T-helper 1 cell treated with Interleukin-12 subunit alpha and Interleukin-12 subunit beta and Interleukin-4 antibody, amounts not matched to agents 30 μg/mL and 1 μg/mL, for 36 hours (primary cell): ENCODE results near the gene CD79A.
A peak's percentile ranks its signal among the peaks of the same experiment; 100 is the strongest.

Source experiments
- H3K27ac Mint-ChIP-seq: one replicate; pipeline ENCODE4 v1.8.0; 2021; ENCODE audit warnings: mild to moderate bottlenecking, mixed read lengths
- H3K27me3 Mint-ChIP-seq: one replicate; pipeline ENCODE4 v1.8.0; 2021; ENCODE audit warnings: low read depth, mixed read lengths
- H3K36me3 Mint-ChIP-seq: one replicate; pipeline ENCODE4 v1.8.0; 2021; ENCODE audit warnings: low read depth, mixed read lengths
- H3K4me1 Mint-ChIP-seq: one replicate; pipeline ENCODE4 v1.8.0; 2021; ENCODE audit warnings: low read depth, mixed read lengths
- H3K4me3 Mint-ChIP-seq: one replicate; pipeline ENCODE4 v1.8.0; 2021; ENCODE audit warnings: mild to moderate bottlenecking, moderate library complexity, mixed read lengths
- H3K9me3 Mint-ChIP-seq: one replicate; pipeline ENCODE4 v1.8.0; 2021; ENCODE audit warnings: mixed read lengths

CD79A gene

GRCh38 chr19:41876847-41877832 is at the start of gene CD79A:
Gene CD79A, plus strand, starts transcription at chr19:41877279. Its CDS starts 26 bp downstream, at chr19:41877305.
- no peaks in the 10 kb centered on the region for H3K9me3 Mint-ChIP-seq
- no peaks in the 10 kb centered on the region for H3K27me3 Mint-ChIP-seq
- H3K36me3 Mint-ChIP-seq: peaks cover 9% of the 10 kb centered on the region
- H3K4me1 Mint-ChIP-seq: peaks cover 49% of the 10 kb centered on the region
- no peak within 1 kb of the TSS for H3K4me3 Mint-ChIP-seq
- H3K27ac Mint-ChIP-seq: peak within 1 kb of the TSS; percentile 70

DNA sequence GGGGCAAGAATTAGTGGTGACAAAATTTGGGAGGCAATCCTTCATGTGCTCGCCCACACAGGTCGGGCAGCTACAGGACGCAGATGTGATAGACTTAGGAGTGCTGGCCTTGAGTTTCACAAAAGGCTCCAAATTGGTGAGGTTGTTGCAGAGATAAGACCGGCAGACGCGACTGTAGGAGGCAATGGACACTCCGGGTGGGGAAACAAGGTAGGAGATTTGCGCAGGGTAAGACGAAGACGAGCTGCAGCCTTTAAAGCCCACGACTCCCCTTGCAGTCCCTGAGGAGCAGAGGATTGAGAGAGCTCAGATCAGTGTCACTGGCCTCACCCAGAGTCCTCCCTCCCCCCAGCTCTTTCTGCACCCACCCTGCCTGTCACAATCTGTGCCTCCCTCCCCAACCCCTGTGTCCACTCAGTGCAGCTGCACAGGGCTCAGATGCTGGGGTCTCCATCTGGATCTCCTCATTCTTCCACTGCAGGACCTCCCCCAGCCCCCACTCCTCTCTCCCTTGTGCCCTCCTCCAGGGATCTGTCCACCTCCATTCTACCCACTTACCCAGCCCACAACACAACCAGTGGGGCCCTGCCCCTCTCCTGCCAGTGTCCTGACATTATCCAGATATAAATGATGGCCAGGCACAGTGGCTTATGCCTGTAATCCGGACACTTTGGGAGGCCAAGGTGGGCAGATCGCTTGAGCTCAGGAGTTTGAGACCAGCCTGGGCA is 38.9 kb upstream of the CD79A start:
- Mint-ChIP-seq H3K4me1 (no peaks in the 10 kb centered on the region), H3K27ac (no peak overlapping the region), H3K27me3 (peaks cover 41% of the 10 kb centered on the region), H3K4me3 (no peak overlapping the region), H3K9me3 (no peaks in the 10 kb centered on the region), H3K36me3 (no peaks in the 10 kb centered on the region)

- Mint-ChIP-seq H3K4me1 (no peaks in the 10 kb centered on the region), H3K27me3 (peaks cover 46% of the 10 kb centered on the region), H3K9me3 (no peaks in the 10 kb centered on the region), H3K4me3 (no peak overlapping the region), H3K27ac (no peak overlapping the region), H3K36me3 (no peaks in the 10 kb centered on the region)
These were observed 37.9 kb upstream of the CD79A start for GRCh38 chr19:41839211-41839610.

DNA sequence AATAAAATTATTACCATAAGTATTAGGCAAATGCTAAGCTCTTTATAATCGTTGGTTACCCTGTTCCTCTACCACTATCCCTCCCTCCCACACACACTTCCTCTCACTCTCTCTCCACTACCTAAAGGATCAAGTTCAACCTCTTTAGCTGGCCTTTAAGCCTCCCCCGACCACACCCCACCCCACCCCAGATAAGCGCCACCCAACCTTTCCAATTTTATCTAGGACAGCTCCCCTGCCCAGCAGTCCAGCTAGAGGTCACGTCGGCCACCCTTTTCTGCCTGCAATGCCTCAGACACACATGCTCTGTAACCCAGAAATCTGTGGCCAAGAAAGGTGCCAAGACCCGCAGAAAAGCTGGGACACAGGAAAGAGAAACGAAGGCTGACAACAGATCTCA is 33.7 kb upstream of the CD79A start:
- Mint-ChIP-seq H3K9me3 (no peaks in the 10 kb centered on the region), H3K27ac (no peak overlapping the region), H3K4me3 (no peak overlapping the region), H3K4me1 (no peaks in the 10 kb centered on the region), H3K36me3 (no peaks in the 10 kb centered on the region), H3K27me3 (peaks cover 20% of the 10 kb centered on the region)

GRCh38 chr19:41844601-41845000 is 32.5 kb upstream of the CD79A start, which contains the start of gene LYPD4:
Gene LYPD4, minus strand, starts transcription at chr19:41844683. Its CDS starts 5,398 bp downstream, at chr19:41839285.
- Mint-ChIP-seq H3K27ac (peak within 1 kb of the TSS; percentile 16), H3K27me3 (peaks cover 17% of the 10 kb centered on the region), H3K36me3 (no peaks in the 10 kb centered on the region)

DNA sequence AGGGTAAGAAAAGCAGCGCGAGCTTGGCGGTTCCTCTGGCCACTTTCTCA is 32.3 kb upstream of the CD79A start, which contains the start of gene DMRTC2:
Gene DMRTC2 (plus strand): TSS at position 42 of the 50 bp plus-strand sequence. CDS start 2,387 bp downstream, outside the sequence.
- H3K9me3 Mint-ChIP-seq: no peaks in the 10 kb centered on the region
- H3K4me3 Mint-ChIP-seq: no peak within 1 kb of the TSS
- H3K4me1 Mint-ChIP-seq: no peaks in the 10 kb centered on the region
- no peaks in the 10 kb centered on the region for H3K36me3 Mint-ChIP-seq
- H3K27me3 Mint-ChIP-seq: peaks cover 17% of the 10 kb centered on the region
- peak within 1 kb of the TSS; percentile 16 for H3K27ac Mint-ChIP-seq

More at GRCh38 chr19:41844601-41845000, 32.5 kb upstream of the CD79A start, which contains the start of gene LYPD4:
- Mint-ChIP-seq H3K9me3 (no peaks in the 10 kb centered on the region), H3K4me1 (no peaks in the 10 kb centered on the region), H3K4me3 (no peak within 1 kb of the TSS)

- Mint-ChIP-seq H3K4me3 (no peak overlapping the region), H3K36me3 (no peaks in the 10 kb centered on the region), H3K27me3 (peaks cover 15% of the 10 kb centered on the region), H3K27ac (no peak overlapping the region), H3K9me3 (no peaks in the 10 kb centered on the region), H3K4me1 (no peaks in the 10 kb centered on the region)
These were observed 32.0 kb upstream of the CD79A start for GRCh38 chr19:41845051-41845590.

GRCh38 chr19:41847351-41848105 is 29.6 kb upstream of the CD79A start:
- Mint-ChIP-seq H3K27me3 (peaks cover 27% of the 10 kb centered on the region), H3K4me1 (no peaks in the 10 kb centered on the region)

GRCh38 chr19:41848666-41849065 is 28.4 kb upstream of the CD79A start:
- Mint-ChIP-seq H3K36me3 (no peaks in the 10 kb centered on the region), H3K27me3 (peaks cover 30% of the 10 kb centered on the region), H3K4me3 (no peak overlapping the region), H3K4me1 (no peaks in the 10 kb centered on the region), H3K27ac (no peak overlapping the region), H3K9me3 (no peaks in the 10 kb centered on the region)

More at GRCh38 chr19:41847351-41848105, 29.6 kb upstream of the CD79A start:
- Mint-ChIP-seq H3K9me3 (no peaks in the 10 kb centered on the region), H3K36me3 (no peaks in the 10 kb centered on the region), H3K27ac (no peak overlapping the region), H3K4me3 (no peak overlapping the region)

- H3K36me3 Mint-ChIP-seq: no peaks in the 10 kb centered on the region
- no peaks in the 10 kb centered on the region for H3K9me3 Mint-ChIP-seq
- H3K27ac Mint-ChIP-seq: no peak overlapping the region
- no peak overlapping the region for H3K4me3 Mint-ChIP-seq
- no peaks in the 10 kb centered on the region for H3K4me1 Mint-ChIP-seq
- peaks cover 27% of the 10 kb centered on the region for H3K27me3 Mint-ChIP-seq
These were observed 28.0 kb upstream of the CD79A start for GRCh38 chr19:41849067-41849466.

DNA sequence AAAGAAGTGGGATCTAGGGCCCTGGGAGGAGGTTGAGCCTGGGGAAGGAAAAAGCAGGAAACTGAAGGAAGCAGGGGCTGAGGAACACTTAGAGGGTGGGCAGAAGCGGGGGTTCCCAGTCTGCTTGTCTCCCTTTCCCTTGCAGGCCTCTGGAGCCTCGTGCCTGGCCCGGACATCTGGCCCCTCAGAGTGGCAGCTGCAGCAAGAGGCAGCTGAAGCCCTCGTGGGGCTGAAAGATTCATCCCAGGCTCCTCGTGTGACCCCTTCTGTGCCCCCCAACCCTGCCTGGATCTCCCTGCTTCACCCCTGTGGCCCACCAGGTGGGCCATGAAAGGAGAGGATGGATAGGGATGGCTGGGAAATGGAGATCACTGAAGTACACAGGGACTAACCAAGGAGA is 26.7 kb upstream of the CD79A start:
- Mint-ChIP-seq H3K4me3 (no peak overlapping the region), H3K27me3 (peaks cover 36% of the 10 kb centered on the region), H3K36me3 (no peaks in the 10 kb centered on the region), H3K27ac (no peak overlapping the region), H3K4me1 (no peaks in the 10 kb centered on the region), H3K9me3 (no peaks in the 10 kb centered on the region)

DNA sequence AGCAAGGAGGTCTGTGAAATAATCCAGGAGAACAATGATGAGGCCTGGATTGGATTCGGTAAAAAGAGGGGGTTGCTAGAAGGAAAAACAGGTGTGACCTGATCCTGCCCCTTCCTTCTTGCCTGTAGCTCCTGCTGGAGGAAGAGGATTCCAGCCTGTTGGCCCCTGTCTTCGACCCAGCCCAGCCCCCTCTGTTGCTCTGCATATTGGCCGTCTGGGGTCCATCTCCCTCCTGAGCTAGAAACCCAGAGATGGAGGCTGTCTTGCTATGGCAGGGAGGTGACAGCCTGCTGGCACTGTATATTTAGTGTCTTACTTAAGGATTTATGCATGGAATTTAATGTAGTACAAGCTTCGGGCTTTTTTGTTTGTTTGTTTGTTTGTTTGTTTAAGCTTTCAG is 25.6 kb upstream of the CD79A start:
- Mint-ChIP-seq H3K4me1 (no peaks in the 10 kb centered on the region), H3K27me3 (peaks cover 36% of the 10 kb centered on the region), H3K9me3 (no peaks in the 10 kb centered on the region), H3K4me3 (no peak overlapping the region), H3K36me3 (no peaks in the 10 kb centered on the region), H3K27ac (no peak overlapping the region)

DNA sequence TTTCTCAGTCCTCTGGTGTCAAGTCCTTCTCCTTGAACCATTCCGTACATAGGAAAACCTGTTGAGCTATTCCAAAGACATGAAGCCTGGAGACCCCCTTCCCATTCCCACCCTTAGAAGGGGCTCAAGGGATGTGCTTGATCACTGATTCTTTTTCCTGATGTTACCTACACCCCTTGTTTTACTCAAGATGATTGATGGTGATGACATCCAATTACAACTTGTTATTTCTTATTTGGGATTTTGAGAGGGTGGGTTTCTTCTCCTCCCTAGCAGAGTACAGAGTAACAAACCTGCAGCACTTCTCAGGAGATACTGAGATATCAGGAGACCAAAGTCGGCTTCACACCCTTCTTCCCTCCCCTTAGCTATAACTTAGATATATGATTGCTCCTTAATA is 23.7 kb upstream of the CD79A start:
- no peaks in the 10 kb centered on the region for H3K36me3 Mint-ChIP-seq
- no peak overlapping the region for H3K4me3 Mint-ChIP-seq
- H3K9me3 Mint-ChIP-seq: no peaks in the 10 kb centered on the region
- H3K4me1 Mint-ChIP-seq: no peaks in the 10 kb centered on the region
- H3K27me3 Mint-ChIP-seq: peaks cover 36% of the 10 kb centered on the region
- H3K27ac Mint-ChIP-seq: no peak overlapping the region

- Mint-ChIP-seq H3K4me3 (no peak overlapping the region), H3K9me3 (no peaks in the 10 kb centered on the region), H3K27me3 (peaks cover 35% of the 10 kb centered on the region), H3K4me1 (no peaks in the 10 kb centered on the region), H3K36me3 (no peaks in the 10 kb centered on the region), H3K27ac (no peak overlapping the region)
These were observed 23.3 kb upstream of the CD79A start for GRCh38 chr19:41853768-41854167.
